Measurements from ENCODE around the gene KRTAP10-9.

- TF ChIP-seq, protein P1, sequence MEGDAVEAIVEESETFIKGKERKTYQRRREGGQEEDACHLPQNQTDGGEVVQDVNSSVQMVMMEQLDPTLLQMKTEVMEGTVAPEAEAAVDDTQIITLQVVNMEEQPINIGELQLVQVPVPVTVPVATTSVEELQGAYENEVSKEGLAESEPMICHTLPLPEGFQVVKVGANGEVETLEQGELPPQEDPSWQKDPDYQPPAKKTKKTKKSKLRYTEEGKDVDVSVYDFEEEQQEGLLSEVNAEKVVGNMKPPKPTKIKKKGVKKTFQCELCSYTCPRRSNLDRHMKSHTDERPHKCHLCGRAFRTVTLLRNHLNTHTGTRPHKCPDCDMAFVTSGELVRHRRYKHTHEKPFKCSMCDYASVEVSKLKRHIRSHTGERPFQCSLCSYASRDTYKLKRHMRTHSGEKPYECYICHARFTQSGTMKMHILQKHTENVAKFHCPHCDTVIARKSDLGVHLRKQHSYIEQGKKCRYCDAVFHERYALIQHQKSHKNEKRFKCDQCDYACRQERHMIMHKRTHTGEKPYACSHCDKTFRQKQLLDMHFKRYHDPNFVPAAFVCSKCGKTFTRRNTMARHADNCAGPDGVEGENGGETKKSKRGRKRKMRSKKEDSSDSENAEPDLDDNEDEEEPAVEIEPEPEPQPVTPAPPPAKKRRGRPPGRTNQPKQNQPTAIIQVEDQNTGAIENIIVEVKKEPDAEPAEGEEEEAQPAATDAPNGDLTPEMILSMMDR (conservative IDR thresholded peaks at IDR 0.05; ENCODE audit: low read depth, low read length), result no peak
- no peak for TF ChIP-seq EZH2 (IDR thresholded peaks at IDR 0.05; ENCODE audit: borderline replicate concordance, low read depth, low read length, poor library complexity, severe bottlenecking)
These were observed 31.6 kb downstream of the KRTAP10-9 start for GRCh38 chr21:44658541-44658910.
